Transverse colon (tissue), 4 donors: ENCODE data around the gene CRACDL.

Experiments
- EP300 ChIP-seq: sonication (generic); formaldehyde crosslinking; IDR thresholded peaks from one replicate; pipeline ENCODE4 v1.6.1; 2017; ENCODE audit warnings: antibody characterized with exemption, low read depth
- POLR2A ChIP-seq: fragments of 450-650 bp; IDR thresholded peaks from one replicate; pipeline ENCODE4 v1.6.1; 2016; ENCODE audit warnings: antibody characterized with exemption, mild to moderate bottlenecking, moderate library complexity
- POLR2AphosphoS5 ChIP-seq, 3 donors: sonication (generic); formaldehyde crosslinking; IDR thresholded peaks; one replicate each; pipeline ENCODE4 v1.6.1; 2016; ENCODE audit warnings: antibody characterized with exemption in 3 of 3
- TF ChIP-seq, protein P1 (sequence below), 5 experiments: fragments of 200-600 bp in 3 of 5; fragments of 450-650 bp in 2 of 5; sonication (generic) in 3 of 5; IDR thresholded peaks; 1 replicate in 2 of 5; 2 replicates in 3 of 5; pipeline ENCODE4 v1.5.1; 2016 to 2017; ENCODE audit warnings: antibody characterized with exemption in 5 of 5, inconsistent platforms in 3 of 5, mild to moderate bottlenecking in 2 of 5, moderate library complexity in 1 of 5

GRCh38 chr2:98901702-98902101, 34.3 kb downstream of the CRACDL start:
- TF ChIP-seq POLR2AphosphoS5 (IDR thresholded peaks at IDR 0.05) (no peak), POLR2A (no peak), EP300 (no peak)
- TF ChIP-seq, protein P1, sequence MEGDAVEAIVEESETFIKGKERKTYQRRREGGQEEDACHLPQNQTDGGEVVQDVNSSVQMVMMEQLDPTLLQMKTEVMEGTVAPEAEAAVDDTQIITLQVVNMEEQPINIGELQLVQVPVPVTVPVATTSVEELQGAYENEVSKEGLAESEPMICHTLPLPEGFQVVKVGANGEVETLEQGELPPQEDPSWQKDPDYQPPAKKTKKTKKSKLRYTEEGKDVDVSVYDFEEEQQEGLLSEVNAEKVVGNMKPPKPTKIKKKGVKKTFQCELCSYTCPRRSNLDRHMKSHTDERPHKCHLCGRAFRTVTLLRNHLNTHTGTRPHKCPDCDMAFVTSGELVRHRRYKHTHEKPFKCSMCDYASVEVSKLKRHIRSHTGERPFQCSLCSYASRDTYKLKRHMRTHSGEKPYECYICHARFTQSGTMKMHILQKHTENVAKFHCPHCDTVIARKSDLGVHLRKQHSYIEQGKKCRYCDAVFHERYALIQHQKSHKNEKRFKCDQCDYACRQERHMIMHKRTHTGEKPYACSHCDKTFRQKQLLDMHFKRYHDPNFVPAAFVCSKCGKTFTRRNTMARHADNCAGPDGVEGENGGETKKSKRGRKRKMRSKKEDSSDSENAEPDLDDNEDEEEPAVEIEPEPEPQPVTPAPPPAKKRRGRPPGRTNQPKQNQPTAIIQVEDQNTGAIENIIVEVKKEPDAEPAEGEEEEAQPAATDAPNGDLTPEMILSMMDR (IDR thresholded peaks at IDR 0.05) = no peak
